ENCODE results near the gene OOSP2.

The OOSP2 gene

DNA sequence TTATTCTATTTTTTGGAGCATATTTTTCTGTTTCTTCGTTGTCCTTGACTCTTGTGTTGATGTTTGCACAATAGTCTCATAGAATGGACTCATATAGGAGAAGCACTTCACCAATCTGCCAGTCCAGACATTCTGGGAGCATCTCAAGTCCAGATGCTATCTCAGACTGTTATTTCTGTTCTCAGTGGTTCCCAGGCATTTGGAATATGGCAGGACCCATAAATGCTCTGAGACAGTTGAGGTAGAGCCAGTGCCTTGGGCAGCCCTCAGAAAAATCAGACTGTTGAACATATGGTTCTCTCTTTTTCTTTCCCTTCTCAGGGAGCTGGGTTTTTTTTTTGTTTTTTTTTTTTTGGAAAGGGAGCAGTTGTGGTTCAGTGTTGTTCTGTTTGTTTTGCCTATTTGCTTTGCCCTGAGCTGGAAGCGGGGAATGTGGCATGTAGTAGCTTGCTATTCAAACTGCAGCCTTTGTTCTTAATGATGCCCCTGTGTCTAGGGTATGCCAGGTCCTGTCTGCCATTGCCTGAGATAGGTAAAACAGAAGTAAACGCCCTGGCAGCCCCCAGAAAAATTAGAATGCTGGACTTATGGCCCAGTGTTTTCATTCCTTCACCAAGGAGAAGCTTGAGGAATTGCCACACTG lies 44.5 kb downstream of the OOSP2 start:
- no peak for DNase-seq

DNA sequence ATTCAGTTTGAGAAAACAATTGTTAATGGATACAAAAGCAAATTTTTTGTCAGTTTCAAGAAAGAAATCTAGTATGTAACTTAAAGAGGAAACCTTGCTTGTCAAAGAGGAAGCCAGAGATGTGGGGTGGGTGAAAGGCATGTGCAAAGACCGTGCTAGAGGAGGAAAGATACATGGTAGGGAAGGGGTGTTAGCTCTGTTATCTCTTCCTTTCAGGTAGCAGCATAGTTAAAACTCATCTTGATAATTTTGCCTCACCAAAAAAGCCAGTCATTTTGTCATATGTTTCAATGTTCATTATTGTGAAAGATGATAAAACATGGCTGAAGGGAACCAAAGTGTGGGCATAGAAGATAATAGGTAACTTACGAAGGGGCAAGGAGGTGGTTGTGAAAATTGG lies 45.7 kb downstream of the OOSP2 start:
- no peak for DNase-seq

DNA sequence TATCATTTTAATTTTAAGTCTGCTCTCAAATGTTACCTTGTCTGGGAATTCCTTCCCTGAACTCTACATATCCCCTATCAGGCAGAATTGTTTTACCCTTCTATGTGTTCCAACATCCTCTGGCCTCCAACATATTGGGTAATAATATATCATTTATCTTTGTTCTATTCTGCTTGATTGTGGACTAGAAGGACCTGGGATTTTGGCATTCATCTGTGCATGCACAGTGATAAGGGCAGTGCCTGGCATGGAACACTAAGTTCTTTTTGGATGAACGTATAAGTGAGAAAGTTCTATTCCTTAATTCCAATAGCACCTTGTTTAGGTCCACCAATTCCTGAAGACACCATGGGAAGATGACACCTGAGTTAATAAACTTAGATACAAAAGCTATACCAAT lies 47.0 kb downstream of the OOSP2 start:
- DNase-seq, result no peak

DNA sequence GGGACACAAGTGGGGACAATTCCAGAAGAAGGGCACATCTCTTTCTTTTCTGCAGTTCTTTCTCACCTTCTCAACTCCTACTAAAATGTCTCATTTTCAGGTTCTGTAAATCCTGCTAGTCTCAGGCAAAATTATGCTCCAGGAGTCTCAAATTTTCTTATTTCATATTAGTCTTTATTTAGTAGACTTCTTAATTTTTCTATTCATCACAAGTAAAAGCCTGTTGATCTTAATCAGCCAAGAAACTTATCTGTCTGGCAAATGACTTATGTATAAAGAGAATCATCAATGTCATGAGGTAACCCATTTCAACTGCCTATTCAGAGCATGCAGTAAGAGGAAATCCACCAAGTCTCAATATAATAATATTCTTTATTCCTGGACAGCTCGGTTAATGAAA lies 48.2 kb downstream of the OOSP2 start, which contains the start of gene MS4A2:
TSS of gene MS4A2 (plus strand) at position 301 of the 400 bp plus-strand sequence. CDS start 102 bp downstream, outside the sequence.
- no peak for DNase-seq

DNA sequence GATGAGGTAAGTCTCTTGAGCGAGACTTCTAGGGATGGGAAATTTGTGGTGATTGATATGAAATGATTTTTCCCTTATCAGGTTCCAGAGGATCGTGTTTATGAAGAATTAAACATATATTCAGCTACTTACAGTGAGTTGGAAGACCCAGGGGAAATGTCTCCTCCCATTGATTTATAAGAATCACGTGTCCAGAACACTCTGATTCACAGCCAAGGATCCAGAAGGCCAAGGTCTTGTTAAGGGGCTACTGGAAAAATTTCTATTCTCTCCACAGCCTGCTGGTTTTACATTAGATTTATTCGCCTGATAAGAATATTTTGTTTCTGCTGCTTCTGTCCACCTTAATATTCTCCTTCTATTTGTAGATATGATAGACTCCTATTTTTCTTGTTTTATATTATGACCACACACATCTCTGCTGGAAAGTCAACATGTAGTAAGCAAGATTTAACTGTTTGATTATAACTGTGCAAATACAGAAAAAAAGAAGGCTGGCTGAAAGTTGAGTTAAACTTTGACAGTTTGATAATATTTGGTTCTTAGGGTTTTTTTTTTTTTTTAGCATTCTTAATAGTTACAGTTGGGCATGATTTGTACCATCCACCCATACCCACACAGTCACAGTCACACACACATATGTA lies 55.4 kb downstream of the OOSP2 start:
- DNase-seq, result no peak

DNA sequence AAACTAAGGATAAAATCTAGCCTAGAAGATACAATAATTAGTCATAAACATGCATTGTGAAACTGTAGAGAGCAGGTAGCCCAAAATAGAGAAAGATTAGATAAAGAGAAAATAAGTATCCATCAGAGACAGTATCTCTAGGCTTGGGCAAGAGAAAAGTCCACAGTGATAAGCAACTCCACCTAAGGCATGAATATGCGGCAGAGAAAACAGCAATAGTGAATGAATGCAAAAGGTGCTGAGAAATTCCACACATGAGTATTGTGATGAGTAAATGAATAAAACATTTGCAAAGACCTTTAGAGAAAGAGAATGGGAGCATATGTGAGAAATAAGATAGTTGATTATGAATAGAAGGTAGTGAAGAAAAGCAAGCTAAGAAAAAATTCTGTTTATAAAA lies 57.0 kb downstream of the OOSP2 start:
- DNase-seq, result no peak

Measured in amniotic stem cell (primary cell).